Neutrophil (primary cell): Measurements from ENCODE around the gene CD177.
"Not testable (repeated sequence)": the region's sequence is repeated elsewhere in the genome, so short reads cannot be mapped to it uniquely, and the experiment has no call there.

ENCODE experiments used
- H3K27ac ChIP-seq: fragments of 200-600 bp; sonication (generic); 2 replicates; pipeline ENCODE4 v1.5.1; 2016; ENCODE audit warnings: mild to moderate bottlenecking, moderate library complexity
- H3K27me3 ChIP-seq: fragments of 200-600 bp; sonication (generic); 2 replicates; pipeline ENCODE4 v1.6.0; 2016; ENCODE audit warnings: mild to moderate bottlenecking
- H3K36me3 ChIP-seq: fragments of 200-600 bp; sonication (generic); 2 replicates; pipeline ENCODE4 v1.5.1; 2017
- H3K4me1 ChIP-seq, 2 experiments: fragments of 200-600 bp in 1 of 2; sonication (generic) in 1 of 2; 1 replicate in 1 of 2; 2 replicates in 1 of 2; pipeline versions ENCODE4 v1.5.1 to v1.6.1; 2013 to 2016; ENCODE audit warnings: low read depth in 1 of 2, low read length in 1 of 2, mild to moderate bottlenecking in 1 of 2, moderate library complexity in 1 of 2; ENCODE audit not compliant: control insufficient read depth in 1 of 2, insufficient read depth in 1 of 2
- H3K4me3 ChIP-seq, 2 experiments: fragments of 200-600 bp in 1 of 2; sonication (generic) in 1 of 2; 1 replicate in 1 of 2; 2 replicates in 1 of 2; pipeline ENCODE4 v1.5.1; 2013 to 2016; ENCODE audit warnings: low read depth in 1 of 2, low read length in 1 of 2, mild to moderate bottlenecking in 1 of 2, moderate library complexity in 1 of 2
- H3K9me3 ChIP-seq: fragments of 200-600 bp; sonication (generic); 2 replicates; pipeline ENCODE4 v1.5.1; 2016
- CTCF ChIP-seq: fragments of 200-600 bp; sonication (generic); IDR thresholded peaks from 2 replicates; pipeline ENCODE4 v1.5.1; 2016; ENCODE audit warnings: antibody characterized with exemption

Gene CD177

GRCh38 chr19:43351998-43352746 lies 1.3 kb upstream of the CD177 start:
- Histone ChIP-seq H3K9me3 (no peaks in the 10 kb centered on the region), H3K4me3 (no peak overlapping the region), H3K27me3 (peaks cover 10% of the 10 kb centered on the region), H3K36me3 (no peaks in the 10 kb centered on the region), H3K4me1 (peaks cover 75 to 78% of the 10 kb centered on the region in 2 experiments), H3K27ac (peak overlapping the region; percentile 83)
- TF ChIP-seq CTCF, result no peak

- Histone ChIP-seq H3K4me1 (peaks cover 58 to 61% of the 10 kb centered on the region in 2 experiments), H3K9me3 (no peaks in the 10 kb centered on the region), H3K36me3 (no peaks in the 10 kb centered on the region), H3K27ac (peak overlapping the region; percentile 83), H3K27me3 (peaks cover 10% of the 10 kb centered on the region), H3K4me3 (peak overlapping the region; percentile 58 to 81)
- no peak for TF ChIP-seq CTCF
These were observed 780 bp downstream of the CD177 start for GRCh38 chr19:43354305-43354627.

GRCh38 chr19:43356749-43357148 lies 3.3 kb downstream of the CD177 start:
- not testable (repeated sequence) for H3K4me3 ChIP-seq, H3K27ac ChIP-seq
- H3K4me1 ChIP-seq, result peaks cover 37 to 38% of the 10 kb centered on the region in 2 experiments

GRCh38 chr19:43362179-43362578 lies 8.7 kb downstream of the CD177 start:
- Histone ChIP-seq H3K27me3 (no peaks in the 10 kb centered on the region), H3K27ac (peak overlapping the region; percentile 63), H3K4me3 (no peak overlapping the region), H3K36me3 (peaks cover 15% of the 10 kb centered on the region), H3K4me1 (peaks cover 0 to 5% of the 10 kb centered on the region in 2 experiments), H3K9me3 (no peaks in the 10 kb centered on the region)
- TF ChIP-seq CTCF, result no peak

More at GRCh38 chr19:43356749-43357148, 3.3 kb downstream of the CD177 start:
- peaks cover 10% of the 10 kb centered on the region for H3K27me3 ChIP-seq
- H3K9me3 ChIP-seq, H3K36me3 ChIP-seq: not testable (repeated sequence)

GRCh38 chr19:43362745-43363144 lies 9.3 kb downstream of the CD177 start:
- no peak overlapping the region for H3K4me3 ChIP-seq
- peak overlapping the region; percentile 63 for H3K27ac ChIP-seq
- H3K27me3 ChIP-seq, result no peaks in the 10 kb centered on the region
- no peak for TF ChIP-seq CTCF
- H3K4me1 ChIP-seq, result peaks cover 0 to 7% of the 10 kb centered on the region in 2 experiments
- H3K36me3 ChIP-seq, result peaks cover 15% of the 10 kb centered on the region
- no peaks in the 10 kb centered on the region for H3K9me3 ChIP-seq

- peaks cover 8 to 13% of the 10 kb centered on the region in 2 experiments for H3K4me1 ChIP-seq
- H3K9me3 ChIP-seq, H3K27me3 ChIP-seq, H3K4me3 ChIP-seq, H3K27ac ChIP-seq: not testable (repeated sequence)
- peaks cover 15% of the 10 kb centered on the region for H3K36me3 ChIP-seq
These were observed 12.2 kb downstream of the CD177 start for GRCh38 chr19:43365677-43366076.
